ENCODE data around the gene PRRC2C.
A peak's percentile ranks its signal among the peaks of the same experiment; 100 is the strongest.
"Not testable (repeated sequence)": the region's sequence is repeated elsewhere in the genome, so short reads cannot be mapped to it uniquely, and the experiment has no call there.

The PRRC2C gene

GRCh38 chr1:171485375-171486047 lies at the start of gene PRRC2C:
Gene PRRC2C, plus strand, starts transcription at chr1:171485530. Its CDS starts 26,559 bp downstream, at chr1:171512089.
- peak within 1 kb of the TSS; percentile 93 for H3K27ac ChIP-seq (ENCODE audit: low read length)
- no peaks in the 10 kb centered on the region for H3K9me3 ChIP-seq (ENCODE audit: control insufficient read depth in 1 of 2, low read length in 2 of 2)
- no peaks in the 10 kb centered on the region for H3K27me3 ChIP-seq (ENCODE audit: low read depth, low read length)
- peak within 1 kb of the TSS; percentile 76 to 97 for H3K4me3 ChIP-seq (ENCODE audit: low read depth in 1 of 2, low read length in 2 of 2)
- H3K36me3 ChIP-seq (ENCODE audit: control insufficient read depth in 1 of 2, insufficient read depth in 2 of 2, low read length in 2 of 2), result peaks cover 0 to 12% of the 10 kb centered on the region in 2 donors
- H3K4me1 ChIP-seq (ENCODE audit: control insufficient read depth in 1 of 2, insufficient read depth in 2 of 2, low read length in 2 of 2), result peaks cover 18 to 28% of the 10 kb centered on the region in 2 donors

DNA sequence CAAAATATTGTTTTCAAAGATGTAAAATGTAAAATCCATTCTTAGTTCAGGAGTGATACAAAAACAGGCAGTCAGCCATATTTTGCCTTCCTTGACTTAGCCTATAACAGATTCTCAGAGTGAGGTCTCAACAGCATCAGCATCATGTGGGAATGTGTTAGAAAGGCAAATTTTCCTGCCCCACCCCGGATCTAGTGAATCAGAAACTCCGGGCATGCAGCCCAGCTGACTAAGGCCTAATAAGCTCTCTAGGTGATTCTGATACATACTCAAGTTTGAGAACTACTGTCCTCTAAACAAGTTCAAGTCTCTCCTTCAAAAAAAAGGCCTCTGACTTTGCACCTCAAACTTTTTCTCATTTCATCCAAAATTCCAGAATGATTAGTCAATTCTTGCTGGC lies 46.9 kb upstream of the PRRC2C start:
- Histone ChIP-seq H3K9me3 (ENCODE audit: control insufficient read depth in 1 of 2, low read length in 2 of 2) (no peaks in the 10 kb centered on the region), H3K36me3 (ENCODE audit: control insufficient read depth in 1 of 2, insufficient read depth in 2 of 2, low read length in 2 of 2) (no peaks in the 10 kb centered on the region), H3K27me3 (ENCODE audit: low read depth, low read length) (no peaks in the 10 kb centered on the region), H3K27ac (ENCODE audit: low read length) (peak overlapping the region; percentile 14), H3K4me1 (ENCODE audit: control insufficient read depth in 1 of 2, insufficient read depth in 2 of 2, low read length in 2 of 2) (no peaks in the 10 kb centered on the region), H3K4me3 (ENCODE audit: low read depth in 1 of 2, low read length in 2 of 2) (no peak overlapping the region)

GRCh38 chr1:171440201-171440600 lies 45.1 kb upstream of the PRRC2C start:
- H3K27me3 ChIP-seq (ENCODE audit: low read depth, low read length); H3K27ac ChIP-seq (ENCODE audit: low read length); H3K9me3 ChIP-seq (ENCODE audit: control insufficient read depth in 1 of 2, low read length in 2 of 2); H3K36me3 ChIP-seq (ENCODE audit: control insufficient read depth in 1 of 2, insufficient read depth in 2 of 2, low read length in 2 of 2); H3K4me1 ChIP-seq (ENCODE audit: control insufficient read depth in 1 of 2, insufficient read depth in 2 of 2, low read length in 2 of 2); H3K4me3 ChIP-seq (ENCODE audit: low read depth in 1 of 2, low read length in 2 of 2): not testable (repeated sequence)

DNA sequence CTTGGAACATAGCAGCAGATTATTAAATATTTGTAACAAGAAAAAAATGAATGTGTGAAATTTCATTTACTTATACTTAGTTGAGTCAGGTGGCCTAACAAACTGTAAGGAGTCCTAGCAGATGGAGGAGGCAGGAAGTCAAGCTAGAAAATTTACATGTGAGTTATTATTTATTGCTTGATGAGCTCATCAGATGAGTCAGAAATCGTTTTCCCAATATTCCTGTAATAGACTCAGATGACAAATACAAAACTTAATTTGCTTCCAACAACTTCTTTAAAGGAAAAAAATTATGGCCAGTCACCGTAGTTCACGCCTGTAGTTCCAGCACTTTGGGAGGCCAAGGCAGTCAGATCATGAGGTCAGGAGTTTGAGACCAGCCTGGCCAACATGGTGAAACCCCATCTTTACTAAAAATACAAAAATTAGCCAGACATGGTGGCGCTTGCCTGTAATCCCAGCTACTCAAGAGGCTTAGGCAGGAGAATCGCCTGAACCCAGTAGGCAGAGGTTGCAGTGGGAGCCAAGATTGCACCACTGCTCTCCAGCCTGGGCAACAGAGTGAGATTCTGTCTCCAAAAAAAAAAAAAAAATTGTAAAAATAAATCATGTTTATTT lies 43.9 kb upstream of the PRRC2C start:
- not testable (repeated sequence) for H3K27ac ChIP-seq (ENCODE audit: low read length); H3K4me3 ChIP-seq (ENCODE audit: low read depth in 1 of 2, low read length in 2 of 2); H3K27me3 ChIP-seq (ENCODE audit: low read depth, low read length); H3K9me3 ChIP-seq (ENCODE audit: control insufficient read depth in 1 of 2, low read length in 2 of 2); H3K4me1 ChIP-seq (ENCODE audit: control insufficient read depth in 1 of 2, insufficient read depth in 2 of 2, low read length in 2 of 2); H3K36me3 ChIP-seq (ENCODE audit: control insufficient read depth in 1 of 2, insufficient read depth in 2 of 2, low read length in 2 of 2)

DNA sequence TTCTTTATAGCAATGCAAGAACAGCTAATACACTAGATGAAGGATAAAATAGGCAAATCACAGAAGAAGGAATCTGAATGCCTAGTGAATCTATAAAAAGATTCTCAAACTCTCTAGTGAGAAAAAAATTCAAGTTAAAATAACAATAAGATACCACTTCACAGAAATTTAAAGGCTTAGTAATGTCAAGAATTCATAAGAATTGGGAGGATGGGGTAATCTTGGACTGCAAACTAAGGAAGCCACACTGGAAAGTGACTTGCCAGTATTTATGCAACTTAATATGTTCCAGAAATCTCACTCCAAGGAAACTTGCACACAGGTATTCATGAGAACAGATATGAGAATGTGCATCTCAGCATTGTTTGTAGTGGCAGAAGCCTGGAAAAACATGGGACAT lies 38.9 kb upstream of the PRRC2C start:
- Histone ChIP-seq H3K27ac (ENCODE audit: low read length) (no peak overlapping the region), H3K9me3 (ENCODE audit: control insufficient read depth in 1 of 2, low read length in 2 of 2) (peaks cover 0 to 3% of the 10 kb centered on the region in 2 donors), H3K4me3 (ENCODE audit: low read depth in 1 of 2, low read length in 2 of 2) (no peak overlapping the region), H3K4me1 (ENCODE audit: control insufficient read depth in 1 of 2, insufficient read depth in 2 of 2, low read length in 2 of 2) (no peaks in the 10 kb centered on the region), H3K36me3 (ENCODE audit: control insufficient read depth in 1 of 2, insufficient read depth in 2 of 2, low read length in 2 of 2) (no peaks in the 10 kb centered on the region), H3K27me3 (ENCODE audit: low read depth, low read length) (no peaks in the 10 kb centered on the region)

GRCh38 chr1:171455967-171456366 lies 29.4 kb upstream of the PRRC2C start:
- Histone ChIP-seq H3K27ac (ENCODE audit: low read length) (no peak overlapping the region), H3K27me3 (ENCODE audit: low read depth, low read length) (no peaks in the 10 kb centered on the region), H3K4me3 (ENCODE audit: low read depth in 1 of 2, low read length in 2 of 2) (no peak overlapping the region), H3K36me3 (ENCODE audit: control insufficient read depth in 1 of 2, insufficient read depth in 2 of 2, low read length in 2 of 2) (no peaks in the 10 kb centered on the region), H3K9me3 (ENCODE audit: control insufficient read depth in 1 of 2, low read length in 2 of 2) (no peaks in the 10 kb centered on the region), H3K4me1 (ENCODE audit: control insufficient read depth in 1 of 2, insufficient read depth in 2 of 2, low read length in 2 of 2) (no peaks in the 10 kb centered on the region)

GRCh38 chr1:171457412-171457811 lies 27.9 kb upstream of the PRRC2C start:
- Histone ChIP-seq H3K36me3 (ENCODE audit: control insufficient read depth in 1 of 2, insufficient read depth in 2 of 2, low read length in 2 of 2) (no peaks in the 10 kb centered on the region), H3K4me3 (ENCODE audit: low read depth in 1 of 2, low read length in 2 of 2) (no peak overlapping the region)

DNA sequence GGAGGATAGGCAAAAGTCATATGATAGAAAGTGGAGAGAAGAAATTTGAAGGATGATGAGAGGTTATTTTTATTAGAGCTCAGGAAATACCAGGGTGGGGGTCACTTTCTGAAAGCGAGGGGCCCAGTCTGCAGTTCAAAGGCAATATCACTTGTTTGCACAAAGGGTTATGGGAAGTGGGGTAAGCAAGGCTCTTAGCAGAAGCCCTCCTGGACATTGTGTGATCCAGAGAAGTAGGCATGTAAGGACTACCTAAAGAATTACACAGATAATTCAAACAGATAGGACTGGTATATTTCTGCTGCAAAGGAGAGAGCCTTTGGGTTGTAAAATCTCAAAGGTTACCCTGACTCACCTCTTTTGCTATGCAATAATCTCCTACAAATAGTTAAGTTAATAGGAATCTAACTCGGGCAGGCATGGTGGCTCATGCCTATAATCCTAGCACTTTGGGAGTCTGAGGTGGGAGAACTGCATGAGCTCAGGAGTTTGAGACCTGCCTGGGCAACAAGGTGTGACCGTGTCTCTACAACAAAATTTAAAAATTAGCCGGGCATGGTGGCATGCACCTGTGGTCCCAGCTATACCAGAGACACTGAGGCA lies 25.2 kb upstream of the PRRC2C start:
- Histone ChIP-seq H3K4me3 (ENCODE audit: low read depth in 1 of 2, low read length in 2 of 2) (no peak overlapping the region), H3K27me3 (ENCODE audit: low read depth, low read length) (no peaks in the 10 kb centered on the region), H3K36me3 (ENCODE audit: control insufficient read depth in 1 of 2, insufficient read depth in 2 of 2, low read length in 2 of 2) (no peaks in the 10 kb centered on the region), H3K9me3 (ENCODE audit: control insufficient read depth in 1 of 2, low read length in 2 of 2) (no peaks in the 10 kb centered on the region), H3K27ac (ENCODE audit: low read length) (no peak overlapping the region), H3K4me1 (ENCODE audit: control insufficient read depth in 1 of 2, insufficient read depth in 2 of 2, low read length in 2 of 2) (no peaks in the 10 kb centered on the region)

More at GRCh38 chr1:171457412-171457811, 27.9 kb upstream of the PRRC2C start:
- H3K27me3 ChIP-seq (ENCODE audit: low read depth, low read length), result no peaks in the 10 kb centered on the region
- no peaks in the 10 kb centered on the region for H3K4me1 ChIP-seq (ENCODE audit: control insufficient read depth in 1 of 2, insufficient read depth in 2 of 2, low read length in 2 of 2)
- H3K27ac ChIP-seq (ENCODE audit: low read length), result no peak overlapping the region
- no peaks in the 10 kb centered on the region for H3K9me3 ChIP-seq (ENCODE audit: control insufficient read depth in 1 of 2, low read length in 2 of 2)

- H3K9me3 ChIP-seq (ENCODE audit: control insufficient read depth in 1 of 2, low read length in 2 of 2), result no peaks in the 10 kb centered on the region
- H3K36me3 ChIP-seq (ENCODE audit: control insufficient read depth in 1 of 2, insufficient read depth in 2 of 2, low read length in 2 of 2), result no peaks in the 10 kb centered on the region
- no peaks in the 10 kb centered on the region for H3K27me3 ChIP-seq (ENCODE audit: low read depth, low read length)
- no peaks in the 10 kb centered on the region for H3K4me1 ChIP-seq (ENCODE audit: control insufficient read depth in 1 of 2, insufficient read depth in 2 of 2, low read length in 2 of 2)
- H3K27ac ChIP-seq (ENCODE audit: low read length), result no peak overlapping the region
- no peak overlapping the region for H3K4me3 ChIP-seq (ENCODE audit: low read depth in 1 of 2, low read length in 2 of 2)
Observed at GRCh38 chr1:171467626-171468025, 17.7 kb upstream of the PRRC2C start.

GRCh38 chr1:171468120-171468750 lies 17.1 kb upstream of the PRRC2C start:
- no peak overlapping the region for H3K27ac ChIP-seq (ENCODE audit: low read length)
- H3K4me3 ChIP-seq (ENCODE audit: low read depth in 1 of 2, low read length in 2 of 2), result no peak overlapping the region
- no peaks in the 10 kb centered on the region for H3K4me1 ChIP-seq (ENCODE audit: control insufficient read depth in 1 of 2, insufficient read depth in 2 of 2, low read length in 2 of 2)
- no peaks in the 10 kb centered on the region for H3K36me3 ChIP-seq (ENCODE audit: control insufficient read depth in 1 of 2, insufficient read depth in 2 of 2, low read length in 2 of 2)
- no peaks in the 10 kb centered on the region for H3K9me3 ChIP-seq (ENCODE audit: control insufficient read depth in 1 of 2, low read length in 2 of 2)
- H3K27me3 ChIP-seq (ENCODE audit: low read depth, low read length), result no peaks in the 10 kb centered on the region

DNA sequence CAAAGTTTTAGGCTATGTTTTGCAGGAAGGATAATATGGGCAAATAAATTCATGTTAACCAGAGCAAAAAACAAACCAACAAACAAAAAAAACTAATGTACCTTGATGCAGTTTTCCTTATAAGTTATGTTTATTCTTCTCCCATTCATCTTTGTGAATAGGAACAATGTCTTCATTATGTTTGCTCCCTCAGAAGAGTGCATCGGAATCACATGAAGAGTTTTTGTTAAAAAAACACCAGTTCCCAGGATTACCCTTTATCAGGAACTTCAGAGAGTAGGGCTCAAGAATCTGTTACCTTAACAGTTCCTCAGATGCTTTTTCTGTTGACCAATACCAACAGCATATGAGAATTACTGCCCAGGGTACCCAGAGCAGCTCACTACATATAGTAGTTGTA lies 14.6 kb upstream of the PRRC2C start:
- Histone ChIP-seq H3K9me3 (ENCODE audit: control insufficient read depth in 1 of 2, low read length in 2 of 2) (no peaks in the 10 kb centered on the region), H3K36me3 (ENCODE audit: control insufficient read depth in 1 of 2, insufficient read depth in 2 of 2, low read length in 2 of 2) (no peaks in the 10 kb centered on the region), H3K4me1 (ENCODE audit: control insufficient read depth in 1 of 2, insufficient read depth in 2 of 2, low read length in 2 of 2) (no peaks in the 10 kb centered on the region)

More for the DNA sequence above, 14.6 kb upstream of the PRRC2C start:
- H3K27me3 ChIP-seq (ENCODE audit: low read depth, low read length), result no peaks in the 10 kb centered on the region
- H3K27ac ChIP-seq (ENCODE audit: low read length), result no peak overlapping the region
- H3K4me3 ChIP-seq (ENCODE audit: low read depth in 1 of 2, low read length in 2 of 2), result no peak overlapping the region

Data from muscle layer of duodenum (tissue), 2 donors.